ENCODE measurements around the gene FBF1.
A peak's percentile ranks its signal among the peaks of the same experiment; 100 is the strongest.
"Not testable (repeated sequence)": the region's sequence is repeated elsewhere in the genome, so short reads cannot be mapped to it uniquely, and the experiment has no call there.

Gene FBF1

GRCh38 chr17:75868730-75869281 lies 72.0 kb downstream of the FBF1 start:
- H3K36me3 ChIP-seq (ENCODE audit: control insufficient read depth in 2 of 2, insufficient read depth in 1 of 2, low read length in 2 of 2); H3K27ac ChIP-seq (ENCODE audit: extremely low read depth, low read depth, low read length); POLR2A ChIA-PET; H3K4me1 ChIP-seq (ENCODE audit: control insufficient read depth, insufficient read depth, low read length); H3K9me3 ChIP-seq (ENCODE audit: control insufficient read depth, insufficient read depth, low read depth, low read length); H3K4me3 ChIP-seq (ENCODE audit: low read depth, low read length): not testable (repeated sequence)
- CTCF ChIA-PET = interaction anchor here (1.0 to 2.3 kb wide), 3 partner anchors 9 to 86 kb away, joined by 3 to 6 read pairs (median 4); partner anchors contain the start of gene TRIM47
- TF ChIP-seq ZNF121 (tag by site-specific recombination; IDR thresholded peaks at IDR 0.05) (peak; percentile 91), ZNF645 (tag by site-specific recombination; IDR thresholded peaks at IDR 0.05) (0 out of 2 replicates have a peak, but pooled peaks have one; percentile 42)

GRCh38 chr17:75865404-75866188 lies 75.2 kb downstream of the FBF1 start:
- not testable (repeated sequence) for H3K9me3 ChIP-seq (ENCODE audit: control insufficient read depth, insufficient read depth, low read depth, low read length); H3K4me3 ChIP-seq (ENCODE audit: low read depth, low read length); H3K27ac ChIP-seq (ENCODE audit: extremely low read depth, low read depth, low read length); H3K4me1 ChIP-seq (ENCODE audit: control insufficient read depth, insufficient read depth, low read length); H3K36me3 ChIP-seq (ENCODE audit: control insufficient read depth in 2 of 2, insufficient read depth in 1 of 2, low read length in 2 of 2)
- CTCF ChIA-PET = interaction anchor here (0.6 to 1.0 kb wide), 3 partner anchors 8 to 21 kb away, joined by 3 to 8 read pairs (median 3); partner anchors contain the start of gene TRIM47
- POLR2A ChIA-PET = interaction anchor here (0.7 to 1.3 kb wide), 4 partner anchors 10 to 88 kb away, joined by 3 to 9 read pairs (median 6); partner anchors contain the start of genes TRIM65 and WBP2

GRCh38 chr17:75864887-75865286 lies 76.0 kb downstream of the FBF1 start:
- H3K4me3 ChIP-seq (ENCODE audit: low read depth, low read length); H3K27ac ChIP-seq (ENCODE audit: extremely low read depth, low read depth, low read length); H3K9me3 ChIP-seq (ENCODE audit: control insufficient read depth, insufficient read depth, low read depth, low read length); H3K4me1 ChIP-seq (ENCODE audit: control insufficient read depth, insufficient read depth, low read length); H3K36me3 ChIP-seq (ENCODE audit: control insufficient read depth in 2 of 2, insufficient read depth in 1 of 2, low read length in 2 of 2): not testable (repeated sequence)
- ChIA-PET POLR2A (interaction anchor here (0.7 to 1.3 kb wide), 5 partner anchors 10 to 88 kb away, joined by 3 to 9 read pairs (median 6); partner anchors contain the start of genes TRIM47, TRIM65 and WBP2), CTCF (interaction anchor here (0.7 to 1.5 kb wide), 5 partner anchors 9 to 115 kb away, joined by 3 to 8 read pairs (median 3); partner anchors contain the start of gene TRIM47)
- TF ChIP-seq ZNF335 (tag by site-specific recombination; conservative IDR thresholded peaks at IDR 0.05) (peak; percentile 55), ZNF366 (tag by site-specific recombination; conservative IDR thresholded peaks at IDR 0.05) (0 out of 2 replicates have a peak, but pooled peaks have one; percentile 34), ZNF558 (tag by site-specific recombination; IDR thresholded peaks at IDR 0.05) (0 out of 2 replicates have a peak, but pooled peaks have one; percentile 11), ZNF394 (tag by site-specific recombination; IDR thresholded peaks at IDR 0.05; ENCODE audit: borderline replicate concordance) (peak; percentile 19; the same call in 1 of the 2 replicates), ZBTB17 (tag by site-specific recombination; IDR thresholded peaks at IDR 0.05) (peak; percentile 37; the same call in 1 of the 2 replicates), ZBTB8A (tag by site-specific recombination; IDR thresholded peaks at IDR 0.05) (0 out of 2 replicates have a peak, but pooled peaks have one; percentile 0), ZNF362 (tag by site-specific recombination; IDR thresholded peaks at IDR 0.05) (peak; percentile 35; the same call in 1 of the 2 replicates)

GRCh38 chr17:75864448-75864871 lies 76.4 kb downstream of the FBF1 start:
- POLR2A ChIA-PET = interaction anchor here (0.8 to 1.3 kb wide), 4 partner anchors 9 to 85 kb away, joined by 4 to 9 read pairs (median 6); partner anchors contain the start of genes TRIM47, TRIM65 and WBP2
- H3K4me1 ChIP-seq (ENCODE audit: control insufficient read depth, insufficient read depth, low read length) = 0 out of 2 replicates have a peak, but pooled peaks cover 4% of the 10 kb centered on the region
- H3K9me3 ChIP-seq (ENCODE audit: control insufficient read depth, insufficient read depth, low read depth, low read length) = no peaks in the 10 kb centered on the region
- no peak overlapping the region for H3K4me3 ChIP-seq (ENCODE audit: low read depth, low read length)
- H3K27ac ChIP-seq (ENCODE audit: extremely low read depth, low read depth, low read length) = no peak overlapping the region
- H3K36me3 ChIP-seq (ENCODE audit: control insufficient read depth in 2 of 2, insufficient read depth in 1 of 2, low read length in 2 of 2) = no peaks in the 10 kb centered on the region
- CTCF ChIA-PET = interaction anchor here (0.7 to 1.5 kb wide), 5 partner anchors 9 to 115 kb away, joined by 3 to 8 read pairs (median 3); partner anchors contain the start of gene TRIM47
- TF ChIP-seq ZFP41 (tag by site-specific recombination; IDR thresholded peaks at IDR 0.05; ENCODE audit: borderline replicate concordance) (no peak), PRDM6 (tag by site-specific recombination; IDR thresholded peaks at IDR 0.05) (no peak), ZNF544 (tag by site-specific recombination; IDR thresholded peaks at IDR 0.05) (no peak), ZNF561 (tag by site-specific recombination; IDR thresholded peaks at IDR 0.05; ENCODE audit: borderline replicate concordance) (0 out of 2 replicates have a peak, but pooled peaks have one; percentile 75), OSR2 (tag by site-specific recombination; IDR thresholded peaks at IDR 0.05) (0 out of 2 replicates have a peak, but pooled peaks have one; percentile 16), SP7 (tag by site-specific recombination; IDR thresholded peaks at IDR 0.05) (peak; percentile 48), KLF1 (tag by site-specific recombination; IDR thresholded peaks at IDR 0.05) (peak; percentile 54; the same call in 1 of the 2 replicates), GLIS1 (tag by site-specific recombination; IDR thresholded peaks at IDR 0.05) (peak; percentile 64), ZNF423 (tag by site-specific recombination; IDR thresholded peaks at IDR 0.05) (peak; percentile 61; the same call in 1 of the 2 replicates), ZNF600 (tag by site-specific recombination; IDR thresholded peaks at IDR 0.05) (peak; percentile 50; the same call in 1 of the 2 replicates), EGR2 (tag by site-specific recombination; IDR thresholded peaks at IDR 0.05; ENCODE audit: low read depth) (no peak), ZBTB8A (tag by site-specific recombination; IDR thresholded peaks at IDR 0.05) (peak; percentile 32; the same call in 1 of the 2 replicates), ZNF239 (tag by site-specific recombination; IDR thresholded peaks at IDR 0.05) (no peak), ZNF10 (tag by site-specific recombination; IDR thresholded peaks at IDR 0.05) (peak; percentile 93)

Measured in HEK293 (cell line).